Measurements from ENCODE around the gene SHF.

SHF gene

DNA sequence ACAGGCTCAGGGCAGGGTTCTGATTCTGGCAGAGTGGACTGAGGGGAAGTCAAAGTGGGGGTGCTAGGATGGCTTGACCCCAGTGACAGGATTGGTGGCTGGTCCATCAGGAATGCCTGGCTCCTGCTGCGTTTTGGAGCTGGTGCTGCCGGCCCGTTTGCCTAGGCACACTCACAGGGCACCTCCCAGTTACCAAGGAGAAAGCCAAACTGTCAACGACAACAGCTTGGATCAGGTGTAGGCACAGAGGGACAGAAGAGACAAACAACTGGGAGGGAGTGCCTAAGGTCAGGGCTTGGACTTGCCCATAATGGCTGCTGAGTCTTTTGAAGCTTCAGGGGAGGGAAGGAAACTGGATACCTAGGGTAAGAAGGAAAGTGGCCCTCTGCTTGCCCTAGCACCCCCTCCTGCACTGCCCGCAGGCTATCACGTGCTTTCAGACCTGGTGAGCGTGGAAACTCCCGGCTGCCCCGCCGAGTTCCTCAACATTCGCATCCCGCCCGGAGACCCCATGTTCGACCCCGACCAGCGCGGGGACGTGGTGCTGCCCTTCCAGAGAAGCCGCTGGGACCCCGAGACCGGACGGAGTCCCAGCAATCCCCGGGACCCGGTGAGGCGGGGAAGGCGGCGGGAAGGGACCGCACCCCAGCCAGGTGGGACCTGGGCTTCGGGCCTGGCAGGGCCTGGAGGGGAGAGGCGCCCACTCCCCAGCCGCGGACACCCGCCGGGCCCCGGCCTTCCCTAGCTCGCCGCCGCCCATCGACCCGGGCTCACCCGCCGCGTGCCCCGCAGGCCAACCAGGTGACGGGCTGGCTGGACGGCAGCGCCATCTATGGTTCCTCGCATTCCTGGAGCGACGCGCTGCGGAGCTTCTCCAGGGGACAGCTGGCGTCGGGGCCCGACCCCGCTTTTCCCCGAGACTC, 52.8 kb downstream of the SHF start:
- in situ Hi-C loops (cut with MboI; ENCODE audit: low pct_unique_long_range_greater_than_20kb, low sequenced_read_pairs, unreplicated experiment): no loop called here
- peak; percentile 40 for TF ChIP-seq CTCF (IDR thresholded peaks at IDR 0.05; ENCODE audit: extremely low read depth, insufficient read depth, missing control alignments)
- no peak for DNase-seq (ENCODE audit: low spot score)

- TF ChIP-seq CTCF (IDR thresholded peaks at IDR 0.05; ENCODE audit: extremely low read depth, insufficient read depth, missing control alignments): no peak
- in situ Hi-C loops (cut with MboI; ENCODE audit: low pct_unique_long_range_greater_than_20kb, low sequenced_read_pairs, unreplicated experiment): no loop called here
- no peak for DNase-seq (ENCODE audit: low spot score)
Measured at GRCh38 chr15:45134046-45134445, 53.7 kb downstream of the SHF start.

DNA sequence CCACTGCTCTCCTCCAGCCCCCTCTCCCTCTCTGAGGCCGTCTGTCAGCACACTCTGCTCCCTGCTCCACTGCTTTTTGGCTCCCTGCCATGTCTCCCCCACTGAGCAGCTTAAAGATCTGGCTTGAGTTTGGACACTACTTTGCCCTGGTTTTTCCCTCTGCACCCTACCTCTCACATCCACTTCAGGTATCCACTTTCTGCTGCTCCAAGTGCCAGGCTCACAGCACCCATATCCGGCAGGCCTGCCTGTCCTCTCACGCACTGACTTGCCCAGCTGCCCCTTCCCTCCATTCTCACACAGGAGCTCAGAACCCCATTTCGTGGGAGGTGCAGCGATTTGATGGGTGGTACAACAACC, 54.2 kb downstream of the SHF start:
- in situ Hi-C loops (cut with MboI; ENCODE audit: low pct_unique_long_range_greater_than_20kb, low sequenced_read_pairs, unreplicated experiment): no loop called here

GRCh38 chr15:45132844-45133560, 54.8 kb downstream of the SHF start:
- in situ Hi-C loops (cut with MboI; ENCODE audit: low pct_unique_long_range_greater_than_20kb, low sequenced_read_pairs, unreplicated experiment): no loop called here
- TF ChIP-seq CTCF (IDR thresholded peaks at IDR 0.05; ENCODE audit: extremely low read depth, insufficient read depth, missing control alignments): no peak

More for the DNA sequence above, 54.2 kb downstream of the SHF start:
- DNase-seq (ENCODE audit: low spot score): no peak
- TF ChIP-seq CTCF (IDR thresholded peaks at IDR 0.05; ENCODE audit: extremely low read depth, insufficient read depth, missing control alignments): no peak

DNA sequence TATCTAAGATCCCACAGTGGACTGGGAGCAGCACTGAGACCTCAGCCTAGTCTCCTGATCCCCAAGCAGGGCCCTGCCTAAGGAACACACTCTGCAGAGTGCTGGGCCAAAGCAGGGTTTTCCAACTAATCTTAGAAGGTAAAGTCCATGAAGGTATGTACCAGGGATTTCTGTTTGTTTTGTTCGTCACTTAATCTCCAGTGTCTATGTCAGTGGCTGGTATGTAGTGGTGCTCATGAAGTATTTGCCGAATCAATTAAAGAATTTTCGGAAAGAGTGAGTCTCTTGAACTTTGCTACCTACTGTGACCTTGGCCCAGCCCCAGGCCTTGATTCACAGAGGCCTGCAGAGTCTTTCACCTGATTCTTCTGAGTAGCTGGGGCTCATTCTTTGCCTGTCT, 56.3 kb downstream of the SHF start:
- in situ Hi-C loops (cut with MboI; ENCODE audit: low pct_unique_long_range_greater_than_20kb, low sequenced_read_pairs, unreplicated experiment): no loop called here
- DNase-seq (ENCODE audit: low spot score): no peak
- TF ChIP-seq CTCF (IDR thresholded peaks at IDR 0.05; ENCODE audit: extremely low read depth, insufficient read depth, missing control alignments): no peak

More at GRCh38 chr15:45132844-45133560, 54.8 kb downstream of the SHF start:
- DNase-seq (ENCODE audit: low spot score): no peak

DNA sequence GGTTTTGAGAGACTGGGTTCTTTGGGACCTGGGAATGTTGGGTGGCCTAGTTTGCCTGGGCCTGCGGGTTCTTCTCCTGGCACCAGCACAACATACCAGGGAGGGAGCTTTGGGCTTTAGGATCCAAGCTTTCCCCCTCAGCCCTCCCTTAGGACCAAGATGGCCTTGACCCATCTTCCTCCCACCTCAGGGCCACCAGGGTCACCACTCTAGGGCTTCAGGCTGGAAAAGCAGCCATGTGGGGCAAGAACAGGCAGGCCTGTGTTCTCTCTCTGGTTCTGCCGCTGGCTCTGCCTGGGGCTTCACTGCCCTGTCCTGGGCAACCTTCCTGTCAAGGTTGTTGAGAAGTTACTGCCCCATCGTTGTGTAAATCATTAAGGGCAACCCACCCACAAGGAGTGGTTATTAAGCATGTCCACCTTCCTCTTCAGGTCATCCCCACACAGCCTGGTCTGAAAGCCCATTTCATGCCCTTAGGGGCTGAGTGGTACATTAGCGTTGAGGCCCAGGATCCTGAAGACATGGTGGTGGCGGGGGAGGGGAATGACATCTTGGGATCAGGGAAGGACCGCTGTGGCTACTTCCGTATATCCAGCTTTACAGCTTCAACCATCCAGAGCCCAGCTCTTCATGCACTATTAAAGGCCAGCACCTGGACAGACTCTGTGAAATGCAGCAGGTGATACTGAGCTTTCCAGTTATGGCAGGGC, 57.3 kb downstream of the SHF start:
- no peak for DNase-seq (ENCODE audit: low spot score)
- in situ Hi-C loops (cut with MboI; ENCODE audit: low pct_unique_long_range_greater_than_20kb, low sequenced_read_pairs, unreplicated experiment): no loop called here
- TF ChIP-seq CTCF (IDR thresholded peaks at IDR 0.05; ENCODE audit: extremely low read depth, insufficient read depth, missing control alignments): no peak
